Measurements from ENCODE around the gene PCDHGA7. TPM values are rescaled to one million over a fixed set of nuclear protein-coding genes. Genes with fewer than 3 reads are reported as not detected.

The PCDHGA7 gene
- total RNA-seq, 1 donor from 2014 or later = 10.7 TPM

GRCh38 chr5:141412854-141413539, 30.5 kb downstream of the PCDHGA7 start, which contains the start of gene PCDHGA10:
Gene PCDHGA10, plus strand, starts transcription at chr5:141412987. Its CDS starts 189 bp downstream, at chr5:141413176.

GRCh38 chr5:141417494-141418172, 35.1 kb downstream of the PCDHGA7 start, which contains the start of gene PCDHGB7:
Gene PCDHGB7, plus strand, starts transcription at chr5:141417677. Its CDS starts 183 bp downstream, at chr5:141417860.

GRCh38 chr5:141420855-141421488, 38.4 kb downstream of the PCDHGA7 start, which contains the start of gene PCDHGA11:
Gene PCDHGA11, plus strand, starts transcription at chr5:141421051. Its CDS starts 177 bp downstream, at chr5:141421228.

GRCh38 chr5:141430332-141431113, 48.0 kb downstream of the PCDHGA7 start, which contains the start of gene PCDHGA12:
Gene PCDHGA12, plus strand, starts transcription at chr5:141430507. Its CDS starts 253 bp downstream, at chr5:141430760.

Other genes starting within 250 kb of the PCDHGA7 start
- 1.1 and 2.2 TPM in 2 replicates for gene PCDHB5, start 247.5 kb upstream of the PCDHGA7 start, total RNA-seq
- gene PCDHB6, start 232.7 kb upstream of the PCDHGA7 start, total RNA-seq = 0.06 and 0.39 TPM in 2 replicates
- gene PCDHB7, start 210.1 kb upstream of the PCDHGA7 start, total RNA-seq = 1.2 and 1.3 TPM in 2 replicates
- gene PCDHB8, start 205.0 kb upstream of the PCDHGA7 start, total RNA-seq = 0.12 and 1.1 TPM in 2 replicates
- gene PCDHB16, start 200.4 kb upstream of the PCDHGA7 start, total RNA-seq = 0.81 and 1.0 TPM in 2 replicates
- gene PCDHB9, start 195.6 kb upstream of the PCDHGA7 start, total RNA-seq = 0.56 and 1.0 TPM in 2 replicates
- gene PCDHB10, start 190.4 kb upstream of the PCDHGA7 start, total RNA-seq = 0.56 and 1.2 TPM in 2 replicates
- 0.34 and 0.62 TPM in 2 replicates for gene PCDHB11, start 183.1 kb upstream of the PCDHGA7 start, total RNA-seq
- gene PCDHB12, start 174.0 kb upstream of the PCDHGA7 start, total RNA-seq = 0.29 and 0.56 TPM in 2 replicates
- 1.4 and 1.7 TPM in 2 replicates for gene PCDHB13, start 168.8 kb upstream of the PCDHGA7 start, total RNA-seq
- gene PCDHB14, start 159.4 kb upstream of the PCDHGA7 start, total RNA-seq = 1.2 and 2.5 TPM in 2 replicates
- 1.6 and 1.7 TPM in 2 replicates for gene PCDHB15, start 137.3 kb upstream of the PCDHGA7 start, total RNA-seq
- gene SLC25A2, start 78.7 kb upstream of the PCDHGA7 start, total RNA-seq = 0.12 TPM in 1 of 2 replicates, not detected in the other
- gene TAF7, start 62.0 kb upstream of the PCDHGA7 start, total RNA-seq = 47.1 and 52.2 TPM in 2 replicates
- gene PCDHGA1, start 52.2 kb upstream of the PCDHGA7 start, total RNA-seq = 0.19 and 1.3 TPM in 2 replicates
- 3.5 and 5.2 TPM in 2 replicates for gene PCDHGA2, start 44.0 kb upstream of the PCDHGA7 start, total RNA-seq
- 5.1 and 8.1 TPM in 2 replicates for gene PCDHGA3, start 38.9 kb upstream of the PCDHGA7 start, total RNA-seq
- 1.6 and 2.6 TPM in 2 replicates for gene PCDHGB1, start 32.6 kb upstream of the PCDHGA7 start, total RNA-seq
- 5.8 and 6.8 TPM in 2 replicates for gene PCDHGA4, start 27.7 kb upstream of the PCDHGA7 start, total RNA-seq
- 4.5 and 6.7 TPM in 2 replicates for gene PCDHGB2, start 22.7 kb upstream of the PCDHGA7 start, total RNA-seq
- gene PCDHGA5, start 18.6 kb upstream of the PCDHGA7 start, total RNA-seq = 3.0 and 3.1 TPM in 2 replicates
- 3.2 and 3.8 TPM in 2 replicates for gene PCDHGB3, start 12.5 kb upstream of the PCDHGA7 start, total RNA-seq
- gene PCDHGA6, start 8.9 kb upstream of the PCDHGA7 start, total RNA-seq = 6.9 and 10.2 TPM in 2 replicates
- 14.1 and 14.6 TPM in 2 replicates for gene PCDHGB4, start 5.0 kb downstream of the PCDHGA7 start, total RNA-seq
- 1.4 and 1.5 TPM in 2 replicates for gene PCDHGA8, start 9.9 kb downstream of the PCDHGA7 start, total RNA-seq
- 32.0 and 38.0 TPM in 2 replicates for gene PCDHGB5, start 15.2 kb downstream of the PCDHGA7 start, total RNA-seq
- gene PCDHGA9, start 20.0 kb downstream of the PCDHGA7 start, total RNA-seq = 5.3 and 6.2 TPM in 2 replicates
- gene PCDHGB6, start 25.3 kb downstream of the PCDHGA7 start, total RNA-seq = 2.6 and 3.6 TPM in 2 replicates
- 8.7 and 11.3 TPM in 2 replicates for gene PCDHGA10, start 30.2 kb downstream of the PCDHGA7 start, total RNA-seq
- gene PCDHGB7, start 34.9 kb downstream of the PCDHGA7 start, total RNA-seq = 19.9 and 21.6 TPM in 2 replicates
- 15.6 and 18.8 TPM in 2 replicates for gene PCDHGA11, start 38.3 kb downstream of the PCDHGA7 start, total RNA-seq
- gene PCDHGA12, start 47.8 kb downstream of the PCDHGA7 start, total RNA-seq = 41.9 and 43.9 TPM in 2 replicates
- 95.9 and 108 TPM in 2 replicates for gene PCDHGC3, start 93.2 kb downstream of the PCDHGA7 start, total RNA-seq
- gene PCDHGC4, start 102.3 kb downstream of the PCDHGA7 start, total RNA-seq = 1.1 and 26.8 TPM in 2 replicates
- gene PCDHGC5, start 106.3 kb downstream of the PCDHGA7 start, total RNA-seq = 2.1 and 2.9 TPM in 2 replicates
- gene DIAPH1, start 236.3 kb downstream of the PCDHGA7 start, total RNA-seq = 26.5 and 32.1 TPM in 2 replicates

Data from cardiac ventricle fibroblast (primary cell).